ENCODE data around the gene OR51Q1.

OR51Q1 gene

GRCh38 chr11:5421811-5422210, at the start of gene OR51Q1:
Gene OR51Q1, plus strand, starts transcription at chr11:5422111. Its CDS starts 90 bp downstream, at chr11:5422201.
- no peak for DNase-seq

DNA sequence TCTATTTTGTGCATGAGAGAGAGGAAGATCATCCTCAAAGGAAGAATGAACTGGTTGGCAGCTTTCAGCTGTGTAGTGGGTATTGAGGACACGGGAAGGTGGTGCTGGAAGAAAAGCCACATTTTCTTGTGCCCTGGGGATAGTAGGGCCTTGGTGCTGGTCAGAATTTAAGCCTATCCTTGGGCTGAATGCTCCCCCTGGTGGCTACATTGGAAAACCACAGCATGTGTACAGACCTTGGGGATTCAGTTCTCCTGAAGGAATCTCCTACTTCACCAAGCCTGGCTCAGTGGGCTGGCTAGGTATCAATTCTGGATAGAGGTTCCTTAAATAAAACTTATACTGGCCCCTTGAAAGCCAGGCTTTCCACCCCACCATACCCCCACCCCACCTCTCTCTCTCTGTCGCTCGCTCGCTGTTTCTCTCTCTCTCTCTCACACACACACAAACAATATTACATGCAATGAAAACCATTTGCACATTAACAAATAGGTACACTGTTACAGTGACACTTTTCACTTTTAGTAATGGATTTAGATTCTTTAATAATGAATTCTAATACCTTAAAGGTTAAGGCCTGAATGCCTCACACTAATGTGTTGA, 41.1 kb upstream of the OR51Q1 start:
- peak; percentile 37 for DNase-seq

DNA sequence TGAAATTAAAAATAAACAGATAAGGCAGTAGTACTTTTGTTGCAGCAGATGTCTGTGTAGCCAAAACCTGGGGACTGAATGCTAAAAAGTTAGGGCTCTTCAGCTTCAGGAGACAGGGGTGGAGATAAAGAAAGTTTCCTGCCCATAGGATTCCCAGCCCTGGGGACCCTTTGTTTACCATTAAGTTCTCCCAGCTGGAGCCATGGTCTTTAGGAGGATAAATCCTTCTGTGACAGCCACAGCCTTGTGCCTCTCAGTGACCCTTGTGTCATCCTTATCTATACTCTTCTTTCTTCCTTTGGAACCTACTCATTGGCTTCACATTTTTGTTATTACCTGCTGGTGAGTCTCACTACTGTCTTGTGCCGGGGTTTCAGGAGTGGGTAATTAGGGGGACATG, 38.3 kb upstream of the OR51Q1 start, which contains the start of gene OR51M1:
OR51M1 (plus strand) TSS at position 237 of the 400 bp plus-strand sequence. CDS start 5,587 bp downstream, outside the sequence.
- no peak for DNase-seq

DNA sequence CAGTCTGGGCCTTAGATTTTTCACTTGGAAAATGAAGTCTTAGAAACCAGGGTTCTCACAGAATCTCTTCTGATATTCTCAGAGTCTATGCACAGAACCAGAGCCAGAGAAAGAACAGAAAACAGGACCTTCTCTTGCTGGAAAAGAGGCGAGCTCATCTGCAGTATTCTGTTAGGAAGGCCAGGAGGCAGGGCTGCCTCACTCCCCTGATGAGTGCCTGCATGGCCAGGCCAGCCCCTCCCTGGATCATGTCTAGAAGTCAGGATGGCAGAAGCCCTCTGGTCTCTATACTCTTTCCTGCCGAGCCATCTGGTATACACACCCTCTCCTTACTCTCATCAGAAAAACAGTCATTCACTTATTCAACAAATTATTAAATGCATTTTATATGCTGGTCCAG, 37.6 kb upstream of the OR51Q1 start:
- no peak for DNase-seq

DNA sequence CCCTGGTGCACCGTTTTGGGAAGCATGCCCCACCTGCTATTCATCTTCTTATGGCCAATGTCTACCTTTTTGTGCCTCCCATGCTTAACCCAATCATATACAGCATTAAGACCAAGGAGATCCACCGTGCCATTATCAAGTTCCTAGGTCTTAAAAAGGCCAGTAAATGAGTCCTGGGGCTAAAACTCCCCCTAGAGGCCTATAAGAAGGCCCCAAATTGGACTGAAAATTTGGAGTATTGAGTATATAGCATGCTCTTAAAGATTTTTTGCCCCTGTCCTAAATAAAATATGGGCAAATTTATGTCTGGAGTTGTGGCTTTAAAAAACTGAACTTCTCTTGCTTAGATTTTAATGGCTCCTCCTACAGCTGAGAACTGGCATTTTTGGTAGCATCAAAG, 31.7 kb upstream of the OR51Q1 start:
- DNase-seq: no peak

DNA sequence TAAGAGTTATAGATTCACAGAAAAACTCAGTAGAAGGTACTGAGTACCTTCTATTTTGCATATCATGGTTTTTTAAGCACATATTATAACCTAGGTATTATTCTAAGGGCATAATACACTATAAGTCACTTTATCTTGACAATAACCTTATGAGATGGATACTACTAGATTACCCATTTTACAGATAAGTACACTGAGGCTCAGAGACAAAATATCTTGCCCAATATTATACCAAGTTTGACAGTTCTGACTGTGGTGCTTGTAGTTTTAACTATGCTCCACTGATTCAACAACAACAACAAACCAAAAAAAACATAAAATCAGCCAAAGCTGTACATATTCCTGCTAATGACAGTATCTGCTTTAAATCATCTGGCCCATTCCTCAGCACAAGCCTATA, 27.8 kb upstream of the OR51Q1 start:
- no peak for DNase-seq

- no peak for DNase-seq
These were observed 23.0 kb upstream of the OR51Q1 start for GRCh38 chr11:5398936-5399335.

DNA sequence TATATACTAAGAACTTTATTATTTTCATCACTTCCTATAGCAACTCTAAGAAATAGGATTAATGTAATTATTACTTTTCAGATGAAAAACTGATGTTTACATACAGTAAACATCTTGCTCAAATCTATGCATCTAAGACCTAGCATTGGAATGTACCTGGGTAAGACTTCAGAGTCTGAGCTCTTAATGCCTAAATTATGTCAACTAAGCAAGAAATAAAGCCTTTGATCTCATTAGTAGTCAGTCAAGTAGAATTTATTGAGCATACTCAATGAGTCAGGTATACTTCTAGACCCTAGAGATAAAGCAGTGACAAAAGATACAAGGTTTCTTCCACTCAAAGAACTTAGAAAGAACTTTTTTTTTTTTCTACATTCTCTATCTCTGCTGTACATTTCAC, 16.7 kb upstream of the OR51Q1 start:
- DNase-seq: no peak

- DNase-seq: no peak
These were observed 918 bp upstream of the OR51Q1 start for GRCh38 chr11:5420993-5421392.

- DNase-seq: no peak
These were observed 1.2 kb downstream of the OR51Q1 start for GRCh38 chr11:5423131-5423530.

GRCh38 chr11:5441414-5441813, 19.5 kb downstream of the OR51Q1 start, which contains the start of gene OR51I1:
Gene OR51I1, minus strand, starts transcription at chr11:5441514. Its CDS starts 0 bp downstream, at chr11:5441514.
- no peak for DNase-seq

GRCh38 chr11:5443835-5444393, 22.0 kb downstream of the OR51Q1 start:
- DNase-seq: no peak

DNA sequence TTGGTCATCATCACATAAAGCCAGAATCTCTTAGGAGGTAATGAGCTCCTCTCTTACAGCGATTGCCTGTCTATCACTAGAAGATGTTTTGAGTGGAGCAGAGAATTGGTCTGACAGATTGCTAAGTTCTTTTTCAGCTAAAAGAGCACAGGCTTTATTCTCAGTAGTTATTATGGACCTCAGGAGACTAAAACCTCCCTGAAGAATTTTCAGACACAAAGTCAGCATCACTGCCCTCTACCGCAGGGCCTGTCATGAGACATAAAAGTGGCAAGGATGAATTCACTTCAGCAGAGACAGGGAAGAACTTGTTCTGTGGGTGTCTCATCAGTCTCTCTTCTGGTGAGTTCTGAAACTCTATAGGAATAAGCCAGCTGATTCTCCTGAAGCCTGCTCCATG, 27.1 kb downstream of the OR51Q1 start, which contains the start of gene OR51I2:
OR51I2 (plus strand) TSS at position 301 of the 400 bp plus-strand sequence. CDS start 4,166 bp downstream, outside the sequence.
- no peak for DNase-seq

DNA sequence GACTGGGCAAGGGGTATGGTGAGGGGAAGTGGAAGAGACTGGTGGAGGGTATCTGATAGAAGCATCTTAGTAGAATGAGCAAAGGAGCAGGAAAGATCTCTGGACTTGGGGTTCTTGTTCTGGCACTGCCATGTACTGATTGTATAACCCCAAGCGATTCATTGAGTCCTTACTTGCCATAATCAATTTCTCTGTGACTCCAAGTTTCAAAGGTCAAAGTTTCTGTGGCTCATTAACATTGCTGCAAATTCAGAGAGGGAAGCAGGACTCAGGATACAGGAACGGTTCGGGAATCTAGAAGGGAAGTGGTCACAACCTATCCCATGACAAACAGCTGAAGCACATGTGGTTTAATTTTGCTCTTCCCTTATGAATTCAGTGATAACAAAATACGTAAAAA, 27.5 kb downstream of the OR51Q1 start:
- DNase-seq: no peak

- DNase-seq: no peak
These were observed 39.2 kb downstream of the OR51Q1 start for GRCh38 chr11:5460983-5461621.

GRCh38 chr11:5467527-5467926, 45.6 kb downstream of the OR51Q1 start:
- peak; percentile 14 for DNase-seq
